Naive thymus-derived CD8-positive, alpha-beta T cell (primary cell): ENCODE measurements around the gene MAPK8IP1. TPM values are rescaled to one million over a fixed set of nuclear protein-coding genes. Genes with fewer than 3 reads are reported as not detected.

Experiments used
- ATAC-seq, 2 donors: fragments of 150-1000 bp; cut with Tn5 transposase in 1 of 2; sonication (Bioruptor Pico), chemical (Tn5 transposase) in 1 of 2; 1 replicate in 1 of 2; 2 replicates in 1 of 2; pipeline ENCODE4 v1.10.0; 2021; ENCODE audit warnings: mild to moderate bottlenecking in 2 of 2, moderate library complexity in 2 of 2
- POLR2A ChIA-PET: fragments of 350-600 bp; sonication (Branson Sonifier 250); formaldehyde crosslinking; loops from one replicate; lab custom pipeline; 2021; ENCODE audit warnings: antibody characterized with exemption; lab: Charles Lee
- DNase-seq, 10 donors: peaks; one replicate each; pipeline versions ENCODE4 v3.0.0 to v3.0.0-alpha.2; 2020 to 2022
- H3K27ac Mint-ChIP-seq, 10 donors: one replicate each; pipeline ENCODE4 v1.8.0; 2020 to 2022; ENCODE audit warnings: mild to moderate bottlenecking in 10 of 10, mixed read lengths in 10 of 10, moderate library complexity in 4 of 10, inconsistent platforms in 1 of 10
- H3K27me3 Mint-ChIP-seq, 5 donors: one replicate each; pipeline ENCODE4 v1.8.0; 2021 to 2022; ENCODE audit warnings: mixed read lengths in 5 of 5
- H3K36me3 Mint-ChIP-seq, 3 donors: one replicate each; pipeline ENCODE4 v1.8.0; 2020 to 2022; ENCODE audit warnings: mixed read lengths in 3 of 3, mild to moderate bottlenecking in 2 of 3, inconsistent platforms in 1 of 3
- H3K4me1 Mint-ChIP-seq, 4 donors: one replicate each; pipeline ENCODE4 v1.8.0; 2021 to 2022; ENCODE audit warnings: mixed read lengths in 4 of 4
- H3K4me3 Mint-ChIP-seq, 10 donors: one replicate each; pipeline ENCODE4 v1.8.0; 2020 to 2022; ENCODE audit warnings: mild to moderate bottlenecking in 10 of 10, mixed read lengths in 10 of 10, moderate library complexity in 6 of 10, inconsistent platforms in 1 of 10
- H3K9me3 Mint-ChIP-seq, 9 donors: one replicate each; pipeline ENCODE4 v1.8.0; 2020 to 2022; ENCODE audit warnings: mixed read lengths in 9 of 9, mild to moderate bottlenecking in 3 of 9, inconsistent platforms in 1 of 9, moderate library complexity in 1 of 9
- polyA plus RNA-seq, 3 donors: library from polyadenylated mRNA; unstranded; fragments of 300-500 nt; fragmentation: Illumina TruSeq; gene quantifications; one replicate each; pipeline ENCODE4 v1.2.3, GENCODE V29; 2021
- total RNA-seq, 8 experiments: library from RNA in 2 of 8; stranded (reverse) in 2 of 8; gene quantifications; one replicate each; pipeline ENCODE4 v1.2.3 and lab custom pipeline; 2021 to 2026

MAPK8IP1 gene
- total and polyA plus RNA-seq, 5 experiments from 2014 or later, result 1.6 to 2.1 TPM; not detected in 3

DNA sequence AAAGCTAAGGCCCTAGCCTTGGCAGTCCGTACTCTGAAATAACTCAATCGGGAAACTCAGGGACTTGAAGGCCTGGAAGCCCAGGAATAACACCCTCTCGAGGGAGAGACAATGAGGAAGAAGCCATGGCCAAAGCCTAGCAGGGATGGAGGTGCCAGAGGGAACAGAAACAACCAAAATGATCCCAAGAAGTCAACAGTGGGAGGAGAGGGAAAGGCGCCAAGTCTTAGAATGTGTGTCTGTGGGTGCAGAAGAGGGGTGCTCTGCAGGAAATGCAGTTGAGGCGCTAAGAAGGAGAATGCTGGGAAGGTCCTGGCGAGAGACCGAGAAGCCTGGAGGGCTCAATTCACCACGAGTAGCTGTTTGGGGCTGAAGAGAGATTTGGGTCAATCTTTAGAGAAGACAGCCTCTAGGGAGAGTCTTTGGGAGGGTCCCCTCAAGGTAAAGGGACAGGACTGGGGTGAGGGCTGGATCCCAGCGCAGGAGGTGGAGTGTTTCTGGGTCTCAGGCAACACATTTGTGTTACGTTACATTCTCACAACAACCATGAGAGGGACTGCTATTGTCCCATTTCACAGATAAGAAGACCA lies 760 bp upstream of the MAPK8IP1 start:
- H3K27me3 Mint-ChIP-seq, result peaks cover 2 to 13% (median 3%) of the 10 kb centered on the region in 5 donors
- POLR2A ChIA-PET, result interaction anchor here (1.3 kb wide), 1 partner anchor 33 kb away, joined by 3 read pairs; the partner anchor contains the start of gene PEX16
- peaks cover 8 to 16% (median 10%) of the 10 kb centered on the region in 4 donors for H3K4me1 Mint-ChIP-seq
- ATAC-seq (no peak), DNase-seq (peak in 1 of 10 donors; percentile 53)
- H3K27ac Mint-ChIP-seq, result peak overlapping the region in 5 of 10 donors; percentile 1 to 73 (median 25)
- peaks cover 10 to 21% (median 17%) of the 10 kb centered on the region in 3 donors for H3K36me3 Mint-ChIP-seq
- H3K4me3 Mint-ChIP-seq, result peak overlapping the region; percentile 59 to 83 (median 74)
- no peaks in the 10 kb centered on the region for H3K9me3 Mint-ChIP-seq

DNA sequence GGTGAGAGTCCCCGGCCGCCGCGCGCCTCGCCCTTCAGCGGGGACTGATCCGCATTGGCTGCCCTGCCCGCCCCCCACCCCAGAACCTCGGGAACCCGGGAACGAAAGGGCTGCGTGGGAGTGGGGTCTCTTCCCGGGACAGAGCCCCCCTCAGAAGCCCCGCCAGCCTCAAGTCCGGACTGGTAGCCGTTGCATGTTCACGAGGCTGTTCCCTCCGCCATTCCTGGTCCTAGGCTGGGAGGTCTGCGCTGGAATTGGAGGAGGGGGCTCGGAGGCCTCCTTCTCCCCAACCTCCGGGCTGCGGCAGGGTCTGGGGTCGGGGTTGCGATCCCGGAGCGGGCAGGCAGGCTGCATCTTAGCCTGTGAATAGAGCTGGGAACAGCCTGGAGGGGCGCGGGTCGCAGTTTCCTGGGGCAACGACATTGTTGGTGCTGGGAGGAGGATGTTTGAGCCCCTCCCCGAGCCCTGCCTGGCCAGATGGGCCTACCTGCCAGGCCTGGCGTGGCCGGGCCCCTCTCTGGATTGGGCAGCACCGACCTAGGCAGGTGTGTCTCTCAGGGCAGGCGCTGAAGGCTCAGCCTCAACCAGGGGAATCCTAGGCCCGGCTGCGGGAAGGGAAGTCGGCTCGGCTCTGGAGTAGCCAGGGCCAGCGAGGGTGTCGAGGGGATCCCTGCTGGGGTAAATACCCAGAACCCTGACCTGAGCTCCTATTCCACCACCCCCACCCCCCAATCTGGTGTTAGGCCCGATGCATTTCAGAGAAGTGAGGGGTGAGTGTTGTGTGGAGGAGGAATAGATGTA lies 670 bp downstream of the MAPK8IP1 start:
- DNase-seq (peak in 1 of 10 donors; percentile 61), ATAC-seq (no peak)
- peaks cover 6 to 16% (median 10%) of the 10 kb centered on the region in 4 donors for H3K4me1 Mint-ChIP-seq
- peaks cover 0 to 11% (median 3%) of the 10 kb centered on the region in 3 donors for H3K36me3 Mint-ChIP-seq
- H3K4me3 Mint-ChIP-seq, result peak overlapping the region in 8 of 10 donors; percentile 6 to 70 (median 48)
- POLR2A ChIA-PET, result no interaction called here
- H3K27ac Mint-ChIP-seq, result no peak overlapping the region
- H3K9me3 Mint-ChIP-seq, result no peaks in the 10 kb centered on the region
- H3K27me3 Mint-ChIP-seq, result peaks cover 2 to 19% (median 7%) of the 10 kb centered on the region in 5 donors

DNA sequence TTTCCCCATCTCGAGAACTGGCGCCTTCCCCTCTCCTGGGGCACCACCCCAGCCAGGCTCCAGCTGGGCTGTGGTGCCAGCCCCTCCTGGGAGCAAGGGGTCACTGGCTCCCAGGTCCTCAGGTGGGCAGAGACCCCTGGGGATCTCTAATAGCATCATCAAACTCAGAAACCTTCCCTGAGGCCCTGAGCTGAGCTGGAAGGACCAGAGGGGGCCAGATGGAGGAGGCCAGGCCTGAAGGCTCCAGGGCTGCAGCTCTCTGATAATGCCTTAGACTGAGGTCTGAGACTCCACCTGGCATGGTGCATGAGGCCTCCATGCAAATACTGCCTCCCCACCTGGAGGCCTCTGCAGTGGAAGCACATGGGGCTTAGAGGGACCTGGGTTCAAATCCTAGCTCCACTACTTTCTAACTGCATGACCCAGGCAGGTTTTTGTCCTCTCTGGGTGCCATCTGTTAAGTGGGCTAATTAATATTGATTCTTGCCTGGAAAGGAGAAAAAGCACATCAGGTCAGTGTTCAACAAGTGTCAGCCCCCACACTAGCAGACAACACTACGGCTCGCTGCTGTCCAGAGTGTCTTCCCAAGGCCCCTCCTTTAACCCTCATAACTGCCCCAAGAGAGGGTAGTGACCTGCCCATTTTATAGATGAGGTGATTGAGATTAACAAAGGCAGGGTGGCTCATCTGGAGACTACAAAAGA lies 1.5 kb downstream of the MAPK8IP1 start:
- peaks cover 0 to 4% (median 0%) of the 10 kb centered on the region in 3 donors for H3K36me3 Mint-ChIP-seq
- H3K27ac Mint-ChIP-seq, result no peak overlapping the region
- ATAC-seq (no peak), DNase-seq (peak in 1 of 10 donors; percentile 22)
- peaks cover 2 to 27% (median 10%) of the 10 kb centered on the region in 5 donors for H3K27me3 Mint-ChIP-seq
- H3K4me1 Mint-ChIP-seq, result peaks cover 9 to 16% (median 10%) of the 10 kb centered on the region in 4 donors
- H3K4me3 Mint-ChIP-seq, result peak overlapping the region in 7 of 10 donors; percentile 41 to 70 (median 47)
- H3K9me3 Mint-ChIP-seq, result no peaks in the 10 kb centered on the region
- POLR2A ChIA-PET, result no interaction called here

DNA sequence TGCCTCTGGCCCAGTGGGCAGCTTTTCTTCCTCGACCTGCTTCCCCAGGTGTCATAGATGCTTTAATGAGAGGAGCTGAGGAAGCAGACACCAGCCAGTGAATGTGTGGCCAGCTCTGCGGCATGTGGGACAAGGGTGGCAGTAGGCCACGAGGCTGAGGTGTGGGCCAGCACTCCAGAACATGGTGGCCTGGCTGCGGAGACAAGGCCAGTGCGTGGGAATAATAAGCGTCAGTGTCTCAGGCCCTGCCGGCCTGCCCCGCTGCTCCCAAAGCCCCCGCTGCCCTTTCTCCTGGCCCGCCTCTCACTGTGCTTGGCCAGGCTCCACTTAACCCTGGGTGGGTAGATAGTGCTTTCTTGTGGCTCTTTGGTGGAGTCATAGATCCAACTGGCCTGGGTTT lies 2.1 kb downstream of the MAPK8IP1 start:
- Mint-ChIP-seq H3K27me3 (peaks cover 5 to 33% (median 14%) of the 10 kb centered on the region in 5 donors), H3K27ac (no peak overlapping the region), H3K36me3 (peaks cover 0 to 4% (median 0%) of the 10 kb centered on the region in 3 donors), H3K4me3 (peak overlapping the region in 1 of 10 donors; percentile 42), H3K9me3 (no peaks in the 10 kb centered on the region), H3K4me1 (peaks cover 9 to 16% (median 10%) of the 10 kb centered on the region in 4 donors)
- POLR2A ChIA-PET, result no interaction called here
- peak in 1 of 10 donors; percentile 42 for DNase-seq
- no peak for ATAC-seq

DNA sequence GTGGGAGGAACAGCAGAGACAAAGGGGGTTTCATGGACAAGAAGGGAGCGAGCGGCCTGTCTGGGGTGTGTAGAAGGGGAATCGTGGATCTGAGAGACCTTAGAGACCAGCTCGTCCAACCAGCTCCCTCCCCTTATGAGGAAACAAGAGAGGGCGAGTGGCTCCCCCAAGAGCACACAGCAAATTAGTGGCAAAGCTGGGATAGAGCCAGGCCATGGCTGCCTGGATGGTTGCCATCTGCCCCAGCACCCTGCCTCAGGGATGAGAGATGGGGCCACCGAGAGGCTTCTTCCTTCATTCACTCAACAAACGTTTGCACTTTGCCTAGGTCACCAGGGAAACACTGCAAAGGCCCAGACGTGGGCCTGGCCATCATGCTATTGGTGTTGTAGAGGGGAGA lies 4.1 kb downstream of the MAPK8IP1 start:
- H3K27ac Mint-ChIP-seq, result peak overlapping the region in 1 of 10 donors; percentile 10
- POLR2A ChIA-PET, result no interaction called here
- no peak for ATAC-seq

DNA sequence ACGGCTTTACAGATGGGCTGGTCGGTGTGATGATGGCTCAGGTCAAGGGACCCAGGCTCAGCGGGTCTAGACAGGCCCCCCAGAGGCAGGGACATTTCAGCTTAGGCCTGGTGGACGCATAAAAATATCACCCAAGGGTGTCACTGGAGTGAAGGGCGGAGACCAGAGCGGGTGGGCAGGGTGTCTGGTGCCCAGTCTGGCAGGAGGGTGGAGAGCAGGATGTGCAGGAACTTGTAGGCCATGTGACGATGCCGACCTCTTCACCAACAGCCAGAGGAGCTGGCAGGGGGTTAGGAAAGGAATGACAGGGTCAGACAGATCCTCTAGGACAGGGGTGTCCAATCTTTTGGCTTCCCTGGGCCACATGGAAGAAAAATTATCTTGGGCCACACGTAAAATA lies 4.5 kb downstream of the MAPK8IP1 start:
- POLR2A ChIA-PET, result no interaction called here
- Mint-ChIP-seq H3K36me3 (peaks cover 0 to 4% (median 0%) of the 10 kb centered on the region in 3 donors), H3K27me3 (peaks cover 12 to 47% (median 29%) of the 10 kb centered on the region in 5 donors), H3K4me3 (no peak overlapping the region), H3K9me3 (no peaks in the 10 kb centered on the region), H3K4me1 (peaks cover 3 to 7% (median 4%) of the 10 kb centered on the region in 4 donors), H3K27ac (no peak overlapping the region)
- no peak for DNase-seq
- no peak for ATAC-seq

More for the DNA sequence above, 4.1 kb downstream of the MAPK8IP1 start:
- Mint-ChIP-seq H3K4me3 (no peak overlapping the region), H3K9me3 (no peaks in the 10 kb centered on the region), H3K27me3 (peaks cover 8 to 47% (median 27%) of the 10 kb centered on the region in 5 donors), H3K36me3 (peaks cover 0 to 4% (median 0%) of the 10 kb centered on the region in 3 donors), H3K4me1 (peaks cover 7 to 8% (median 8%) of the 10 kb centered on the region in 4 donors)
- no peak for DNase-seq

DNA sequence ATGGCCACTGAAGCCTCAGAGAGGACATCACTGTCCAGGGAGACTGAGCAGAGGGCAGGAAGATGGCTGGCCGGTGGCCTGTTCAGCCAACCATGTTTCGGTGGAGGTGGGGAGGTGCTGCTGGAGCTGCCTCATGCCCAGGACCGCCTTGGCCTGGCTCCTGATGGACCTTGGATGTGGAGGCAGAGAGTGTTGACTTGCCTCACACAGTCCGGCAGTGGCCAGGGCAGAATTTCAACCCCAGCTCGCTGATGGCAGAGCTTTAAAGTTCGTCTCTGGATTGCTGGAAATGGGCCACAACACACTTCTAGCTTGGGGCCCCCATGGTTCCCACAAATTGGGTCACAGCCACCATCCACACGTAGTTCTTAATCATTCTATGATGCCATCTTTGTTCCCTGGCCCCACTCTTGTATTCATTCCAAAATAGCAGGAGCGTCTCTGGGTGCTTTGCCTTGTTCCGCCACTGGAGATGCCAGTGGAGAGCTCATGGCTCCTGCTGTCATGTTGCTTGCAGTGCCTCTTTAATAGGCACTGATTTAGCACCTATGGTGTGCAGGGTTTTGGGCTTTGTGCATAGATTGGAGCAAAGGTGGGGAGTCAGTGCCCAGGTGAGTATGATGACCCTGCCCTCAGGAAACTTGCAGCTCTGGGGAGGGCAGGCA lies 5.6 kb downstream of the MAPK8IP1 start:
- no peak for DNase-seq
- H3K9me3 Mint-ChIP-seq, result no peaks in the 10 kb centered on the region
- peaks cover 0 to 4% (median 0%) of the 10 kb centered on the region in 3 donors for H3K36me3 Mint-ChIP-seq
- no peak for ATAC-seq
- H3K4me1 Mint-ChIP-seq, result peaks cover 0 to 6% (median under 1%) of the 10 kb centered on the region in 4 donors
- peaks cover 13 to 52% (median 35%) of the 10 kb centered on the region in 5 donors for H3K27me3 Mint-ChIP-seq
- H3K4me3 Mint-ChIP-seq, result no peak overlapping the region
- POLR2A ChIA-PET, result no interaction called here
- H3K27ac Mint-ChIP-seq, result peak overlapping the region in 1 of 10 donors; percentile 60

DNA sequence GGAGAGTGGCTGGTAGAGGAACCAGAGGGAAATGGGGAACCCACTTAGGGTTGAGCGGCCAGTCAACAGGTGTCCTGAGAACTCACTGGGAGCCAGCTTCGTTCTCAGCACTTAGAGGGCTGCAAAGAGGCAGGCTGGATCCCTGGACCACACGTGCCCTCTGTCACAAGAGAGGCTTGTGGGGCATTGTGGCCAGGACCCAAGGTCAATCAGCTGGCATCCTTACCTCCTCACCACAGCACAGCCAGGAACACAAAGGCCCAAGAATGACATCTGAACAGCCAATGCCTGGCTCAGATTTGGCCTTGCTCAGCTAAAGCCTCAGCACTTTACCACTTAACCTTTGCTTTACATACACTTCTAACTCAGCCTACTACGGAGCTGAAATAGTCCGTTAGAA lies 7.4 kb downstream of the MAPK8IP1 start:
- peaks cover 0 to 4% (median 0%) of the 10 kb centered on the region in 3 donors for H3K36me3 Mint-ChIP-seq
- H3K27me3 Mint-ChIP-seq, result peaks cover 15 to 62% (median 36%) of the 10 kb centered on the region in 5 donors
- peaks cover 0 to 6% (median 0%) of the 10 kb centered on the region in 4 donors for H3K4me1 Mint-ChIP-seq
- peak overlapping the region in 2 of 10 donors; percentile 10 to 73 for H3K27ac Mint-ChIP-seq
- no peak for DNase-seq
- H3K9me3 Mint-ChIP-seq, result no peaks in the 10 kb centered on the region
- ATAC-seq, result no peak
- POLR2A ChIA-PET, result interaction anchor here (1.2 kb wide), 1 partner anchor 25 kb away, joined by 3 read pairs; the partner anchor contains the start of gene PEX16
- H3K4me3 Mint-ChIP-seq, result no peak overlapping the region

DNA sequence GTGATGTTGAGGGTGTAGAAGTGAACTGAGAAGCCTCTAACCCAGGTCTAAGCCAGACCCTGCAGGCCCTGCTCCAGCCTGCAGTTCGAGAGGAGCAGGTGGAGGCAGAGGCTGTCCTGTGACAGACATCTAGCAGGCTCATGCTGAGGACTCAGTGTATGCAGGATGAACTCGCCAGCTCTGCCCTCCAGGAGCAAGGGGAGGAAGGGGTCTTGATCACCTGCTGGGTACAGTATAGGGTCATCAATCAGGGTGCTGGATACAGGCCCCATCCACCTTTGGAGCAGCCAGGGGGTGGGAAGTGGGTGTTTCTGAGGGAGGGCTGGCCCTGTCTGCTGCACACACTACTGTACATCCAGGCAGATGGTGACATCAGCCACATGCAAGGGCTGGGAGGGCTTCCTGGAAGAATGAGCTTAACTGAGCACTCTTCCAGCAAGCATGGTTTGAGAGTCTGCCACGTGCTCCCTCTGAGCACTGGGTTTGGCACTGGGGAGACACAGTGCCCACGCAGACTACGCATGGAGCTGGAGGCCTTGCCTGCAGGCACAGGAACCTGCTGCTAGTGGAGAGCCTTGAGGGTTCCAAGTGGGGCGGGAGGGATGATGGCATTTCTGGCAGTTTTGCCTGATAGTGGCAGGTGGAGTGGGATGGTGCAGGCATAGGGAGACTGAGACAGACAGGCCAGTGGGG lies 9.2 kb downstream of the MAPK8IP1 start:
- DNase-seq (no peak), ATAC-seq (no peak)
- H3K4me3 Mint-ChIP-seq, result no peak overlapping the region
- peak overlapping the region in 1 of 10 donors; percentile 26 for H3K27ac Mint-ChIP-seq
- H3K4me1 Mint-ChIP-seq, result peaks cover 0 to 11% (median 7%) of the 10 kb centered on the region in 4 donors
- H3K27me3 Mint-ChIP-seq, result peaks cover 13 to 71% (median 35%) of the 10 kb centered on the region in 5 donors
- H3K9me3 Mint-ChIP-seq, result no peaks in the 10 kb centered on the region
- H3K36me3 Mint-ChIP-seq, result peaks cover 0 to 4% (median 0%) of the 10 kb centered on the region in 3 donors
- POLR2A ChIA-PET, result no interaction called here

DNA sequence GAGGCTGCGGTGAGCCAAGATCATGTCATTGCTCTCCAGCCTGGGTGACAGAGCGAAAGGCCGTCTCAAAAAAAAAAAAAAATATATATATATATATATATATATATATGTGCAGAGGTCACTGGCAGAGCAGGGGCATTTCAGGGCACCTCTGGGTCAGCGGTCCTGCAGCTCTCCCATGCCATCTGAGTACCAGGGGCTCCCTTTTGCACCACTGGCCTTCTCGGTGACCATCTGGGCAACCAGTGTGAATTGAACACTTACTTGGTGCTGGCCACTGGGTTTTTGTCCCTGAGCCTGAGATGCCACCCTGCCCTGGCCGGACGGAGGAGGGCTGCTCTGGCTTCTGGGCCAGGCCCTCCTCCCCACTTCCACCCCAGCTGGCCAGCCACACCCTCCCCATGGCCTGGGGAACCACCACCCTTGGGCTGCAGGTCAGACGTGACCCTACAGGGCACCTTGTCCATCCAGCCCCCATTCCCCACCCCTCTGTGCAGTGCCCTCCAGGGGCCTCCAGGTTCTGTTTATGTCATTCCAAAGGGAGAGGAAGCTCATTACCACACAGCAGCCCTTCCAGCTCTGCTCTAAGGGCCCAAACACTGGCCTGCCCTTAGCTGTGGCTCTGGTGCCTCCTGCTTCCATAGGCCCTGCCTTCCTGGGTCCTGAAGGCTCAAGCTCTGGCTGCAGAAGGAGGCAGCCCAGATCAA lies 10.3 kb downstream of the MAPK8IP1 start:
- Mint-ChIP-seq H3K36me3 (no peaks in the 10 kb centered on the region), H3K27ac (no peak overlapping the region), H3K4me3 (no peak overlapping the region), H3K9me3 (no peaks in the 10 kb centered on the region), H3K4me1 (peaks cover 3 to 15% (median 8%) of the 10 kb centered on the region in 4 donors), H3K27me3 (peaks cover 15 to 70% (median 31%) of the 10 kb centered on the region in 5 donors)
- ATAC-seq, result no peak
- POLR2A ChIA-PET, result no interaction called here
- no peak for DNase-seq

DNA sequence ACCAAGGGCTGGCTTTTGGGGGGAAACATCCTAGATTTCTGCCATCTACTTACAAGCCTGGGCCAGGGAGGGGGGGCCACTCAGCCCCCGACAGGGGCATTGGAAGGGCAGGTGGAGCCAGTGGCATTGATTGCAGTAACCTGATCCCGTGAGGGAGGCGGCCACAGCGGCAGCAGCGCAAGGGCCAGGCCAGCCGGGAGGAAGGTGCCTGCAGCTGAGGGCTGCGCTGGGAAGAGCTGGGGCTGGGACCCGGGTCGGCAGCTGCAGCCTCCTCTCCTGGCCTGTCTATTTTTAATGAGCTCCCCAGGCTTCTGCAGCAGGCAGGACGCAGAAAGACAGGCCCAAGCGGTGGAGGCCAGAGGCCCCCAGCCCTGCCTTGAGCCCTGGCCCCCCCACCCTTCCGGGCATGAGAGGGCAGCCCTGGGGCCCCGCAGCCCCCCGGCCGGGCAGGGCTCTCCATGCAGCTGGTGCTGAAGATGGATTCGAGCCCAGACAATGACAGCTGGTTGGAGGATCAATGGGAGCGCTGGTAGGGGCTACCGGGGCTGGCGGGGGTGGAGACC lies 11.1 kb downstream of the MAPK8IP1 start:
- H3K27me3 Mint-ChIP-seq, result peaks cover 14 to 65% (median 28%) of the 10 kb centered on the region in 5 donors
- H3K27ac Mint-ChIP-seq, result peak overlapping the region in 1 of 10 donors; percentile 67
- ATAC-seq (no peak), DNase-seq (no peak)
- H3K36me3 Mint-ChIP-seq, result no peaks in the 10 kb centered on the region
- no peaks in the 10 kb centered on the region for H3K9me3 Mint-ChIP-seq
- POLR2A ChIA-PET, result no interaction called here
- H3K4me3 Mint-ChIP-seq, result no peak overlapping the region
- H3K4me1 Mint-ChIP-seq, result peaks cover 4 to 17% (median 7%) of the 10 kb centered on the region in 4 donors
